Choroid plexus epithelial cell (primary cell): ENCODE data around the gene CXorf58.

ENCODE experiments used
- DNase-seq: peaks from one replicate; pipeline ENCODE4 v3.0.0-alpha.2; 2010; ENCODE audit warnings: low read depth
- H3K4me3 ChIP-seq: 2 replicates; pipeline ENCODE4 v1.5.1; 2011; ENCODE audit warnings: low read depth, mild to moderate bottlenecking, control low read depth, low read length, moderate library complexity
- TF ChIP-seq, protein P1 (sequence below): conservative IDR thresholded peaks from 2 replicates; pipeline ENCODE4 v1.5.1; 2011; ENCODE audit warnings: low read depth, mild to moderate bottlenecking, control low read depth, inconsistent platforms, low read length, moderate library complexity

The CXorf58 gene

DNA sequence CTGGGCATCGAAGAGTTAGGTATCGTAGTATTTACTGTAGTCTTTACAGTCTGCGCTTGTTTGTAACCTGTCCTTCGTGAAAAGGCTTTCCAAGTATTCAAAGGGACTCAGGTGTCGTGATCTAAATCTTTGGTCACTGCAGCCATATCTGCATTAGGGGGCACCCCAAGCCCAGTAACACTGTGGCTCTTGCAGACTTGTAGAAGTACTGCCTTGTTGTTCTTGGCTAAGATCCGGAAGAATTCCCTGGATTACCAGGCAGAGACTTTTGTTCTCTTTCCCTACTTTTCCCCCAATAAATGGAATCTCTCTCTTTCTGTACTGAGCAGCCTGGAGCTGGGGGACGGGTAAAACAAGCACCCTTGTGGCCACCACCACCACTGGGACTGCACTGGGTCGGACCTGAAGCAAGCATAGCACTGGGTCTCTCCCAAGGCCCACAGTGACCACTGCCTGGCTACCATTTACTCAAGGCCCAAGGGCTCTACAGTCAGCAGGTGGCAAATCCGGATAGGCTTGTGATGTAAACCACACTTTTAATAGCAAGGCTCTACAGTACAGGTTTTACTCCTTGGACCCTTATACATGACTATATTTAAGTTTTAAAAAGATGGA, 12.0 kb downstream of the CXorf58 start:
- no peak for DNase-seq
- no peak overlapping the region for H3K4me3 ChIP-seq
- TF ChIP-seq, protein P1, sequence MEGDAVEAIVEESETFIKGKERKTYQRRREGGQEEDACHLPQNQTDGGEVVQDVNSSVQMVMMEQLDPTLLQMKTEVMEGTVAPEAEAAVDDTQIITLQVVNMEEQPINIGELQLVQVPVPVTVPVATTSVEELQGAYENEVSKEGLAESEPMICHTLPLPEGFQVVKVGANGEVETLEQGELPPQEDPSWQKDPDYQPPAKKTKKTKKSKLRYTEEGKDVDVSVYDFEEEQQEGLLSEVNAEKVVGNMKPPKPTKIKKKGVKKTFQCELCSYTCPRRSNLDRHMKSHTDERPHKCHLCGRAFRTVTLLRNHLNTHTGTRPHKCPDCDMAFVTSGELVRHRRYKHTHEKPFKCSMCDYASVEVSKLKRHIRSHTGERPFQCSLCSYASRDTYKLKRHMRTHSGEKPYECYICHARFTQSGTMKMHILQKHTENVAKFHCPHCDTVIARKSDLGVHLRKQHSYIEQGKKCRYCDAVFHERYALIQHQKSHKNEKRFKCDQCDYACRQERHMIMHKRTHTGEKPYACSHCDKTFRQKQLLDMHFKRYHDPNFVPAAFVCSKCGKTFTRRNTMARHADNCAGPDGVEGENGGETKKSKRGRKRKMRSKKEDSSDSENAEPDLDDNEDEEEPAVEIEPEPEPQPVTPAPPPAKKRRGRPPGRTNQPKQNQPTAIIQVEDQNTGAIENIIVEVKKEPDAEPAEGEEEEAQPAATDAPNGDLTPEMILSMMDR = peak; percentile 33

DNA sequence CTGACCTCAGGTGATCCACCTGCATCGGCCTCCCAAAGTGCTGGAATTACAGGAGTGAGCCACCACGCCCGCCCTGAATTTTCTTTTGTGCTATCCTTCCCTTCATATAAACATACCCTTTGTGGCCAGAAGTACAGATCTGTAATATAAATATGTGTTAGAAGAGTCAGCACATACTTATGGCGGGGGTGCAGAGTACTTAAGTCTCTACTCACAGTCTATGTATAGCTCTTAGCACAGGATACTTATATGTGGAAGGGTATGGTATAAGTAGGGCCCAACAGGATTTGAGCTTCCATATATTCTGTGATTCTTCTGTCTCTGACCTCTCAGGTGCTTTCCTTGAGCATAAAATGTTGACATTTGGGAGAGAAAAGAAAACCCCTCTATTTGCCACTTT, 18.2 kb downstream of the CXorf58 start:
- TF ChIP-seq, protein P1 = no peak
- H3K4me3 ChIP-seq = no peak overlapping the region
- DNase-seq = no peak

DNA sequence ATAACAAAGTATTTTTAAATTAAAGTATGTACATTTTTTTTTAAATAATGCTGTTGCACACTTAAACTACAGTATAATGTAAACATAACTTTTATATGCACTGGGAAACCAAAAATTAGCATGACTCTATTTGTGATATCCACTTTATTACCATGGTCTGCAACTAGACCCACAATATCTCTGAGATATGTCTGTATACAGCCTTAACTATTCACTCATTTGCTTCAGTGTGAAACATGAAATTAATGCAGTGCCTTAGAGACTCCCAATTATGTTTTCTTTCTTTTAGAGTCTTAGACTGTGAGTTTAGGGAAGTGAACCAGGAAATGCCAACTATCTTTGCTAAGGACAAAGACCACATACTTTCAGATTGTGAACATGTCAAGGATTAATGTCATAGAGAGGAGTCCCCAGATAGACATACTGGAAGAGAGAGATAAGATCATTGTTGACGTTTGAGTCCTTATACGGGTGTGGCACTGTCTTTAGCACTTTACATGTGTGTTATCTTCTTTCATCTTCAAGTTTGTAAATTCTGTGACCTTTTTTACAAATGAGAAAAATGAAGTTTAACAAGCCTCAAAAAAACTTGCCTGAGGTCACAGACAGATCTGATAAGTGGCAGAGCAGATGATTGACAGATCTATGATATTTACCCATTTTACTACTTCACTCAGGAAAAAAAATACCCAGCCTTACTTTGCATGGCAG, 23.2 kb downstream of the CXorf58 start:
- no peak overlapping the region for H3K4me3 ChIP-seq
- TF ChIP-seq, protein P1 = no peak
- no peak for DNase-seq

DNA sequence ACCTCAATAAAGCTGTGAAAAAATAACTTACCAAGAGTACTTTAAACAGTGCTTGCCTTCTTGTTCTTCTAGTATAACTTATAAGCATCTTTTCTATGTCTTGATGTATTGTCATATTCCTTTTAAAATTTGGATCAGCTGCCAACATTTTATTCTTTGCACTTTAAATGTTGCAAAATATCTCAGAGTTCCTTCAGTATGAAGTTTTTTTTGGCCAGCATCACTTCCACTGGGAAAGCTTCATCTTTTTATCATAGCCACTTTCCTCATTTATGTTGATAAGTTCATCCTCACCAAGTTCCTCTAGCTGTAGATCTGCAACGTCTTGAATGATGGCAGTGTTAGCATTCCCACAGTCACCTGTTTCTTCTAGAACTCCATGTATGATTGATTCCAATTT, 24.2 kb downstream of the CXorf58 start:
- H3K4me3 ChIP-seq = no peak overlapping the region
- DNase-seq = no peak
- TF ChIP-seq, protein P1 = no peak

- no peak for DNase-seq
- H3K4me3 ChIP-seq = no peak overlapping the region
- TF ChIP-seq, protein P1 = no peak
Observed at GRCh38 chrX:23935106-23935505, 27.3 kb downstream of the CXorf58 start.

GRCh38 chrX:23936180-23936579, 28.4 kb downstream of the CXorf58 start:
- no peak overlapping the region for H3K4me3 ChIP-seq
- TF ChIP-seq, protein P1 = no peak
- no peak for DNase-seq

DNA sequence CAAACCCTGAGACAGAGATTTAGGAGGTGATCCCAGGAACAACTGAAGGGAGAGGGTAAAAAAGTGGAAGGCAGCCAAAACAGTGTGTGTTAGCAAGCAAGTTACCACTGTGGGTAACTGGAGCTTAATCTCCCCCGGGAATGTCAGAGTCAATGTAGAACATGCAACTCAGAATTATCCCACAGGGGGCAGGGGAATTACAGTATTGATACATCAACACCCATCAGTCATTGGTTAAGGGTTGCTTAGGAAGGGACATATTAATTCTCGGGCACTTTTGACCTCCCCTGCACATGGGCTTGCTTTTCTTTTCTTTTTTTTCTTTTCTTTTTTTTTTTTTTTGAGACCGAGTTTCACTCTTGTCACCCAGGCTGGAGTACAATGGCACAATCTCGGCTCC, 29.3 kb downstream of the CXorf58 start:
- no peak overlapping the region for H3K4me3 ChIP-seq
- TF ChIP-seq, protein P1 = no peak
- DNase-seq = peak; percentile 13
